GM12878 (cell line): Measurements from ENCODE around the gene TIGD4. TPM values are rescaled to one million over a fixed set of nuclear protein-coding genes. Genes with fewer than 3 reads are reported as not detected.

Experiments used
- ASH2L ChIP-seq: fragments of 300-600, 200-600 bp; sonication (generic); IDR thresholded peaks from 2 replicates; pipeline ENCODE4 v1.6.1; 2017; ENCODE audit warnings: low read depth, mild to moderate bottlenecking, borderline replicate concordance
- BACH1 ChIP-seq: fragments of 450-650 bp; IDR thresholded peaks from 2 replicates; pipeline ENCODE4 v1.6.1; 2017; ENCODE audit warnings: mild to moderate bottlenecking, borderline replicate concordance
- CBX5 ChIP-seq: sonication (generic); IDR thresholded peaks from 2 replicates; pipeline ENCODE4 v1.6.1; 2016; ENCODE audit warnings: low read depth, moderate library complexity, mild to moderate bottlenecking, inconsistent platforms
- GATAD2B ChIP-seq: fragments of 450-650 bp; conservative IDR thresholded peaks from 2 replicates; pipeline ENCODE4 v1.6.1; 2017; ENCODE audit warnings: low read depth, mild to moderate bottlenecking, moderate library complexity
- KLF5 ChIP-seq: fragments of 450-650 bp; IDR thresholded peaks from 2 replicates; pipeline ENCODE4 v1.6.1; 2014; ENCODE audit warnings: mild to moderate bottlenecking; ENCODE audit not compliant: partially characterized antibody
- MXI1 ChIP-seq: fragments of 150-350 bp; IDR thresholded peaks from 2 replicates; pipeline ENCODE4 v1.6.1; 2011; ENCODE audit warnings: low read depth, mild to moderate bottlenecking, inconsistent platforms, low read length, improper control_type of control experiment
- NR2C1 ChIP-seq: fragments of 450-650 bp; IDR thresholded peaks from 2 replicates; pipeline ENCODE4 v1.6.1; 2017; ENCODE audit warnings: antibody characterized with exemption, mild to moderate bottlenecking, moderate library complexity
- RUNX3 ChIP-seq: IDR thresholded peaks from 2 replicates; pipeline ENCODE4 v1.6.1; 2012; ENCODE audit warnings: low read length, inconsistent platforms
- STAT1 ChIP-seq: fragments of 450-650 bp; conservative IDR thresholded peaks from 2 replicates; pipeline ENCODE4 v1.6.1; 2014; ENCODE audit warnings: antibody characterized with exemption, mild to moderate bottlenecking
- polyA plus RNA-seq, 11 experiments: library from polyadenylated mRNA; depleted of rRNA in 4 of 11; unstranded in 6 of 11; stranded (reverse) in 5 of 11; fragments of >200 nt; fragmentation: Nextera tagmentation in 4 of 11; fragmentation: Illumina TruSeq in 1 of 11; extraction: Ambion mirVana in 4 of 11; extraction: Trizol in 1 of 11; gene quantifications; 1 replicate in 1 of 11; 2 replicates in 10 of 11; pipeline versions ENCODE4 v1.2.1 to v1.2.3, GENCODE V29; 2011 to 2016; ENCODE audit warnings: inconsistent platforms in 2 of 11, missing spikeins in 2 of 11, low read depth in 1 of 11
- total RNA-seq, 4 experiments: library from RNA; depleted of rRNA in 3 of 4; stranded (reverse); fragments of >200 nt in 3 of 4; fragmentation: Illumina TruSeq in 1 of 4; extraction: Trizol in 1 of 4; gene quantifications; 2 replicates each; pipeline versions ENCODE4 v1.2.1 to v1.2.3, GENCODE V29; 2013 to 2021
- TF ChIP-seq, protein P1 (sequence below): IDR thresholded peaks from 2 replicates; pipeline ENCODE4 v1.6.1; 2012; ENCODE audit warnings: improper control_type of control experiment, low read depth, low read length; ENCODE audit not compliant: insufficient replicate concordance
- TF ChIP-seq, protein P2 (sequence below): fragments of 450-650 bp; IDR thresholded peaks from 2 replicates; pipeline ENCODE4 v1.6.1; 2017; ENCODE audit warnings: low read depth, mild to moderate bottlenecking, moderate library complexity
- TF ChIP-seq, protein P3 (sequence below): fragments of 450-650 bp; IDR thresholded peaks from 2 replicates; pipeline ENCODE4 v1.6.1; 2017; ENCODE audit warnings: mild to moderate bottlenecking, low read depth, inconsistent platforms; ENCODE audit not compliant: poor library complexity, severe bottlenecking
- TF ChIP-seq, protein P4 (sequence below): IDR thresholded peaks from 2 replicates; pipeline ENCODE4 v1.6.1; 2012; ENCODE audit warnings: low read depth, low read length, improper control_type of control experiment
- TF ChIP-seq, protein P5 (sequence below): fragments of 450-650 bp; conservative IDR thresholded peaks from 2 replicates; pipeline ENCODE4 v1.6.1; 2017; ENCODE audit warnings: mild to moderate bottlenecking, moderate library complexity

The TIGD4 gene
- total and polyA plus RNA-seq, 10 of the 15 experiments (the other 5 are each of a cell fraction or from before 2014, with no cell fraction given), result 0.20 to 1.6 (median 0.48) TPM

DNA sequence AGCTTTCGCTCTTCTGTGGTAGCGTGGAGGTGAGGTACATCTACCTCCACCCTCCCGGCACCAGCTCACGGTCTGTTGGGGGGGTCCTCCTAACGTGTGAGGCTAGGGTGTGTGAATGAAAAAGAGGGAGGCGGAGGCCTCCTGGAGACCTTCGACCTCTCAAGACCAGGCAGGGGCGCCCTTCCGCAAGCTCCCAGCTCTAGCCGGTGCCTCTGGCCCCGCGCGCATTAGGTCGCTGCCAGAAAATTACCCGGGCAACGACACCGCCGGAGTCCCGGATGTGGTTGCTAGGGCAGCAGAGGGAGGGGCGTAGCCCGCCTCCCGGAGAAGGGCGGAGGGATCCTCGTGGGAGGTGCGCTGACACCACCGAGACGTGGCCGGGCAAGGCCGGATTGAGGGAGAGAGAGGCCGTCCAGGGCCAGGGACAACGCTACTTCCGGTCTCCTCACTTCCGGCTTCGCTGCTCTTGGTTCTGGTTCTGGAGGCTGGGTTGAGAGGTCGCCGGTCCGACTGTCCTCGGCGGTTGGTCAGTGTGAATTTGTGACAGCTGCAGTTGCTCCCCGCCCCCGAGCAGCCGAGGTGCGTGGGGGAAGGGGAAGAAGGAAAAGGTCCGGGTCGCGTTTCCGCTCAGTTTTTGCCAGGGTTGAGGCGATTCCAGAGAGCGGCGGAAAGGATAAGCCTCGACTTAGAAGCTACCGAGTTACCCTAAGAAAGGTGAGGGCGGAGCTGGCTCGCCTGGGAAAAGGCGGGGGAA, at the start of gene TIGD4, which contains the start of gene ARFIP1 (continued):
- TF ChIP-seq NR2C1 (peak; percentile 71), CBX5 (no peak; the same call in 1 of the 2 replicates), STAT1 (no peak), BACH1 (0 out of 2 replicates have a peak, but pooled peaks have one; percentile 42), GATAD2B (peak; percentile 60; the same call in 1 of the 2 replicates), KLF5 (peak; percentile 59), ASH2L (no peak), RUNX3 (peak; percentile 73), MXI1 (peak; percentile 97)
- TF ChIP-seq, protein P1, sequence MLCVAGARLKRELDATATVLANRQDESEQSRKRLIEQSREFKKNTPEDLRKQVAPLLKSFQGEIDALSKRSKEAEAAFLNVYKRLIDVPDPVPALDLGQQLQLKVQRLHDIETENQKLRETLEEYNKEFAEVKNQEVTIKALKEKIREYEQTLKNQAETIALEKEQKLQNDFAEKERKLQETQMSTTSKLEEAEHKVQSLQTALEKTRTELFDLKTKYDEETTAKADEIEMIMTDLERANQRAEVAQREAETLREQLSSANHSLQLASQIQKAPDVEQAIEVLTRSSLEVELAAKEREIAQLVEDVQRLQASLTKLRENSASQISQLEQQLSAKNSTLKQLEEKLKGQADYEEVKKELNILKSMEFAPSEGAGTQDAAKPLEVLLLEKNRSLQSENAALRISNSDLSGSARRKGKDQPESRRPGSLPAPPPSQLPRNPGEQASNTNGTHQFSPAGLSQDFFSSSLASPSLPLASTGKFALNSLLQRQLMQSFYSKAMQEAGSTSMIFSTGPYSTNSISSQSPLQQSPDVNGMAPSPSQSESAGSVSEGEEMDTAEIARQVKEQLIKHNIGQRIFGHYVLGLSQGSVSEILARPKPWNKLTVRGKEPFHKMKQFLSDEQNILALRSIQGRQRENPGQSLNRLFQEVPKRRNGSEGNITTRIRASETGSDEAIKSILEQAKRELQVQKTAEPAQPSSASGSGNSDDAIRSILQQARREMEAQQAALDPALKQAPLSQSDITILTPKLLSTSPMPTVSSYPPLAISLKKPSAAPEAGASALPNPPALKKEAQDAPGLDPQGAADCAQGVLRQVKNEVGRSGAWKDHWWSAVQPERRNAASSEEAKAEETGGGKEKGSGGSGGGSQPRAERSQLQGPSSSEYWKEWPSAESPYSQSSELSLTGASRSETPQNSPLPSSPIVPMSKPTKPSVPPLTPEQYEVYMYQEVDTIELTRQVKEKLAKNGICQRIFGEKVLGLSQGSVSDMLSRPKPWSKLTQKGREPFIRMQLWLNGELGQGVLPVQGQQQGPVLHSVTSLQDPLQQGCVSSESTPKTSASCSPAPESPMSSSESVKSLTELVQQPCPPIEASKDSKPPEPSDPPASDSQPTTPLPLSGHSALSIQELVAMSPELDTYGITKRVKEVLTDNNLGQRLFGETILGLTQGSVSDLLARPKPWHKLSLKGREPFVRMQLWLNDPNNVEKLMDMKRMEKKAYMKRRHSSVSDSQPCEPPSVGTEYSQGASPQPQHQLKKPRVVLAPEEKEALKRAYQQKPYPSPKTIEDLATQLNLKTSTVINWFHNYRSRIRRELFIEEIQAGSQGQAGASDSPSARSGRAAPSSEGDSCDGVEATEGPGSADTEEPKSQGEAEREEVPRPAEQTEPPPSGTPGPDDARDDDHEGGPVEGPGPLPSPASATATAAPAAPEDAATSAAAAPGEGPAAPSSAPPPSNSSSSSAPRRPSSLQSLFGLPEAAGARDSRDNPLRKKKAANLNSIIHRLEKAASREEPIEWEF, result no peak
- TF ChIP-seq, protein P2, sequence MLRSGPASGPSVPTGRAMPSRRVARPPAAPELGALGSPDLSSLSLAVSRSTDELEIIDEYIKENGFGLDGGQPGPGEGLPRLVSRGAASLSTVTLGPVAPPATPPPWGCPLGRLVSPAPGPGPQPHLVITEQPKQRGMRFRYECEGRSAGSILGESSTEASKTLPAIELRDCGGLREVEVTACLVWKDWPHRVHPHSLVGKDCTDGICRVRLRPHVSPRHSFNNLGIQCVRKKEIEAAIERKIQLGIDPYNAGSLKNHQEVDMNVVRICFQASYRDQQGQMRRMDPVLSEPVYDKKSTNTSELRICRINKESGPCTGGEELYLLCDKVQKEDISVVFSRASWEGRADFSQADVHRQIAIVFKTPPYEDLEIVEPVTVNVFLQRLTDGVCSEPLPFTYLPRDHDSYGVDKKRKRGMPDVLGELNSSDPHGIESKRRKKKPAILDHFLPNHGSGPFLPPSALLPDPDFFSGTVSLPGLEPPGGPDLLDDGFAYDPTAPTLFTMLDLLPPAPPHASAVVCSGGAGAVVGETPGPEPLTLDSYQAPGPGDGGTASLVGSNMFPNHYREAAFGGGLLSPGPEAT, result peak; percentile 60; the same call in 1 of the 2 replicates
- TF ChIP-seq, protein P3, sequence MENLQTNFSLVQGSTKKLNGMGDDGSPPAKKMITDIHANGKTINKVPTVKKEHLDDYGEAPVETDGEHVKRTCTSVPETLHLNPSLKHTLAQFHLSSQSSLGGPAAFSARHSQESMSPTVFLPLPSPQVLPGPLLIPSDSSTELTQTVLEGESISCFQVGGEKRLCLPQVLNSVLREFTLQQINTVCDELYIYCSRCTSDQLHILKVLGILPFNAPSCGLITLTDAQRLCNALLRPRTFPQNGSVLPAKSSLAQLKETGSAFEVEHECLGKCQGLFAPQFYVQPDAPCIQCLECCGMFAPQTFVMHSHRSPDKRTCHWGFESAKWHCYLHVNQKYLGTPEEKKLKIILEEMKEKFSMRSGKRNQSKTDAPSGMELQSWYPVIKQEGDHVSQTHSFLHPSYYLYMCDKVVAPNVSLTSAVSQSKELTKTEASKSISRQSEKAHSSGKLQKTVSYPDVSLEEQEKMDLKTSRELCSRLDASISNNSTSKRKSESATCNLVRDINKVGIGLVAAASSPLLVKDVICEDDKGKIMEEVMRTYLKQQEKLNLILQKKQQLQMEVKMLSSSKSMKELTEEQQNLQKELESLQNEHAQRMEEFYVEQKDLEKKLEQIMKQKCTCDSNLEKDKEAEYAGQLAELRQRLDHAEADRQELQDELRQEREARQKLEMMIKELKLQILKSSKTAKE, result peak; percentile 48
- TF ChIP-seq, protein P4, sequence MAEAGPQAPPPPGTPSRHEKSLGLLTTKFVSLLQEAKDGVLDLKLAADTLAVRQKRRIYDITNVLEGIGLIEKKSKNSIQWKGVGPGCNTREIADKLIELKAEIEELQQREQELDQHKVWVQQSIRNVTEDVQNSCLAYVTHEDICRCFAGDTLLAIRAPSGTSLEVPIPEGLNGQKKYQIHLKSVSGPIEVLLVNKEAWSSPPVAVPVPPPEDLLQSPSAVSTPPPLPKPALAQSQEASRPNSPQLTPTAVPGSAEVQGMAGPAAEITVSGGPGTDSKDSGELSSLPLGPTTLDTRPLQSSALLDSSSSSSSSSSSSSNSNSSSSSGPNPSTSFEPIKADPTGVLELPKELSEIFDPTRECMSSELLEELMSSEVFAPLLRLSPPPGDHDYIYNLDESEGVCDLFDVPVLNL, result 0 out of 2 replicates have a peak, but pooled peaks have one; percentile 3
- TF ChIP-seq, protein P5, sequence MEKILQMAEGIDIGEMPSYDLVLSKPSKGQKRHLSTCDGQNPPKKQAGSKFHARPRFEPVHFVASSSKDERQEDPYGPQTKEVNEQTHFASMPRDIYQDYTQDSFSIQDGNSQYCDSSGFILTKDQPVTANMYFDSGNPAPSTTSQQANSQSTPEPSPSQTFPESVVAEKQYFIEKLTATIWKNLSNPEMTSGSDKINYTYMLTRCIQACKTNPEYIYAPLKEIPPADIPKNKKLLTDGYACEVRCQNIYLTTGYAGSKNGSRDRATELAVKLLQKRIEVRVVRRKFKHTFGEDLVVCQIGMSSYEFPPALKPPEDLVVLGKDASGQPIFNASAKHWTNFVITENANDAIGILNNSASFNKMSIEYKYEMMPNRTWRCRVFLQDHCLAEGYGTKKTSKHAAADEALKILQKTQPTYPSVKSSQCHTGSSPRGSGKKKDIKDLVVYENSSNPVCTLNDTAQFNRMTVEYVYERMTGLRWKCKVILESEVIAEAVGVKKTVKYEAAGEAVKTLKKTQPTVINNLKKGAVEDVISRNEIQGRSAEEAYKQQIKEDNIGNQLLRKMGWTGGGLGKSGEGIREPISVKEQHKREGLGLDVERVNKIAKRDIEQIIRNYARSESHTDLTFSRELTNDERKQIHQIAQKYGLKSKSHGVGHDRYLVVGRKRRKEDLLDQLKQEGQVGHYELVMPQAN, result peak; percentile 74
